SH-SY5Y (cell line): Measurements from ENCODE around the gene PCDH1.

Experiments
- GATA2 ChIP-seq: IDR thresholded peaks from 2 replicates; pipeline ENCODE4 v1.6.1; 2011; ENCODE audit warnings: mild to moderate bottlenecking, low read depth, low read length
- GATA3 ChIP-seq: IDR thresholded peaks from 2 replicates; pipeline ENCODE4 v1.6.1; 2011; ENCODE audit warnings: low read depth, mild to moderate bottlenecking, low read length, moderate library complexity

Gene PCDH1

GRCh38 chr5:141878186-141878710 lies at the start of gene PCDH1:
TSS of gene PCDH1 (minus strand) at chr5:141878410. CDS start at chr5:141878262, 148 bp downstream.
- no peak for TF ChIP-seq GATA2
- TF ChIP-seq GATA3: no peak

GRCh38 chr5:141926434-141926833 lies 48.2 kb upstream of the PCDH1 start:
- TF ChIP-seq GATA2 (no peak), GATA3 (no peak)

- no peak for TF ChIP-seq GATA3
- TF ChIP-seq GATA2: no peak
Measured at GRCh38 chr5:141923448-141924313, 45.5 kb upstream of the PCDH1 start, which contains the start of gene DELE1. TSS of gene DELE1 (plus strand) at chr5:141923871. CDS start at chr5:141923942, 71 bp downstream.

- TF ChIP-seq GATA2 (no peak), GATA3 (no peak)
Measured at GRCh38 chr5:141920771-141921170, 42.6 kb upstream of the PCDH1 start.

- TF ChIP-seq GATA2 (no peak), GATA3 (no peak)
Measured at GRCh38 chr5:141919218-141920119, 41.3 kb upstream of the PCDH1 start.

- TF ChIP-seq GATA2 (no peak), GATA3 (no peak)
Measured at GRCh38 chr5:141917760-141918159, 39.5 kb upstream of the PCDH1 start.

GRCh38 chr5:141916522-141916921 lies 38.3 kb upstream of the PCDH1 start:
- no peak for TF ChIP-seq GATA2

GRCh38 chr5:141915881-141916336 lies 37.7 kb upstream of the PCDH1 start:
- TF ChIP-seq GATA3 (no peak), GATA2 (no peak)

GRCh38 chr5:141914797-141915196 lies 36.6 kb upstream of the PCDH1 start:
- TF ChIP-seq GATA3 (no peak), GATA2 (no peak)

- no peak for TF ChIP-seq GATA3
- TF ChIP-seq GATA2: no peak
Measured at GRCh38 chr5:141914199-141914743, 36.1 kb upstream of the PCDH1 start.

GRCh38 chr5:141913560-141914198 lies 35.5 kb upstream of the PCDH1 start:
- TF ChIP-seq GATA2: no peak
- TF ChIP-seq GATA3: no peak

- no peak for TF ChIP-seq GATA2
- no peak for TF ChIP-seq GATA3
Measured at GRCh38 chr5:141910271-141910673, 32.1 kb upstream of the PCDH1 start.

GRCh38 chr5:141909212-141909611 lies 31.0 kb upstream of the PCDH1 start:
- TF ChIP-seq GATA2: no peak
- no peak for TF ChIP-seq GATA3
